GM13976 (cell line): ENCODE measurements around the gene CDH23.
A peak's percentile ranks its signal among the peaks of the same experiment; 100 is the strongest.

ENCODE experiments used
- DNase-seq: peaks from one replicate; pipeline ENCODE4 v3.0.0; 2012; ENCODE audit warnings: low spot score
- CTCF ChIP-seq: IDR thresholded peaks from 2 replicates; pipeline ENCODE4 v1.5.1; 2012; ENCODE audit warnings: borderline replicate concordance, mild to moderate bottlenecking; ENCODE audit not compliant: insufficient read depth; ENCODE audit errors: extremely low read depth, missing control alignments, control extremely low read depth
- in situ Hi-C: fragments of 300-500 bp; cut with MboI; formaldehyde crosslinking; loops from one replicate; pipeline ENCODE4 v1.12.0; 2022; ENCODE audit warnings: low sequenced_read_pairs, mixed read lengths, inconsistent platforms; ENCODE audit not compliant: unreplicated experiment

Gene CDH23

GRCh38 chr10:71394926-71395562 is 1.7 kb upstream of the CDH23 start:
- in situ Hi-C loops = no loop called here
- no peak for TF ChIP-seq CTCF
- no peak for DNase-seq

- no peak for DNase-seq
- no peak for TF ChIP-seq CTCF
- in situ Hi-C loops = no loop called here
Observed at GRCh38 chr10:71395621-71396020, 1.1 kb upstream of the CDH23 start.

- TF ChIP-seq CTCF = peak; percentile 26
- in situ Hi-C loops = no loop called here
- DNase-seq = peak; percentile 73
Observed at GRCh38 chr10:71396084-71396710, 523 bp upstream of the CDH23 start.

GRCh38 chr10:71397296-71398212 is 834 bp downstream of the CDH23 start:
- DNase-seq = no peak
- no peak for TF ChIP-seq CTCF
- in situ Hi-C loops = no loop called here

DNA sequence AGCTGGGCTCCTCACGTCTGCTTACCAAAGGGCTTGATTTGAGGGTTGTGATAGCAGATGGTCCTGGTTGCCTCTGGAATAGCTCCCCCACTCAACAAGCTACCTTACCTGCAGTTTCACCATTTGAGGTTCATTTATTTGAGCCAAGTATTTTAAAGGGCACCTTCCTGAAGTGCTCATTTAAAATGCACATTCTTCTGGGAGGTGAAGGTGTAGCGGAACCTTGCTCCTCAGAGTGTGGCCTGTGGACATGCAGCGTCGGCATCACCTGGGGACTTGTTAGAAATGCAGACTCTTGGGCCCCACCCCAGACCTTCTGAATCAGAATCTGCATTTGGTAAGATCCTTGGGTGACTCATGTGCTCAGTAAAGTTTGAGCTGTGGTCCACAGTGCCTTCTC is 2.3 kb downstream of the CDH23 start:
- no peak for TF ChIP-seq CTCF
- in situ Hi-C loops = no loop called here
- DNase-seq = no peak

GRCh38 chr10:71399946-71400345 is 3.2 kb downstream of the CDH23 start:
- TF ChIP-seq CTCF = no peak
- DNase-seq = no peak
- in situ Hi-C loops = no loop called here
